Liver (tissue), 9 donors: ENCODE data around the gene HYAL3. TPM values are rescaled to one million over a fixed set of nuclear protein-coding genes. Genes with fewer than 3 reads are reported as not detected.

Experiments used
- DNase-seq: peaks from one replicate; pipeline ENCODE4 v3.0.0-alpha.2; 2017; ENCODE audit warnings: low spot score
- H3K27ac ChIP-seq, 2 donors: one replicate each; pipeline ENCODE4 v1.7.0; 2013; ENCODE audit warnings: inconsistent platforms in 2 of 2, low read length in 2 of 2, control low read depth in 1 of 2, low read depth in 1 of 2, mild to moderate bottlenecking in 1 of 2
- H3K27me3 ChIP-seq, 4 donors: one replicate each; pipeline versions ENCODE4 v1.6.1 to v1.7.0; 2013; ENCODE audit warnings: low read length in 3 of 4, inconsistent platforms in 1 of 4, mild to moderate bottlenecking in 1 of 4, moderate library complexity in 1 of 4; ENCODE audit not compliant: control insufficient read depth in 4 of 4, insufficient read depth in 4 of 4
- H3K36me3 ChIP-seq, 4 donors: one replicate each; pipeline versions ENCODE4 v1.6.1 to v1.7.0; 2013; ENCODE audit warnings: low read length in 3 of 4, mild to moderate bottlenecking in 3 of 4, low read depth in 1 of 4, moderate library complexity in 1 of 4; ENCODE audit not compliant: control insufficient read depth in 4 of 4, insufficient read depth in 3 of 4
- H3K4me1 ChIP-seq, 4 donors: one replicate each; pipeline versions ENCODE4 v1.6.1 to v1.7.0; 2013; ENCODE audit warnings: low read length in 3 of 4, mild to moderate bottlenecking in 3 of 4, moderate library complexity in 1 of 4; ENCODE audit not compliant: control insufficient read depth in 4 of 4, insufficient read depth in 4 of 4
- H3K4me3 ChIP-seq, 3 donors: one replicate each; pipeline versions ENCODE4 v1.6.1 to v1.7.0; 2013; ENCODE audit warnings: low read length in 3 of 3, control low read depth in 1 of 3, low read depth in 1 of 3, mild to moderate bottlenecking in 1 of 3
- H3K9ac ChIP-seq, 2 donors: one replicate each; pipeline ENCODE4 v1.7.0; 2013; ENCODE audit warnings: low read length in 2 of 2, mild to moderate bottlenecking in 2 of 2, moderate library complexity in 2 of 2, control low read depth in 1 of 2, low read depth in 1 of 2
- H3K9me3 ChIP-seq, 4 donors: one replicate each; pipeline versions ENCODE4 v1.6.1 to v1.7.0; 2013; ENCODE audit warnings: low read length in 3 of 4; ENCODE audit not compliant: control insufficient read depth in 4 of 4
- ATF3 ChIP-seq: IDR thresholded peaks from 2 replicates; pipeline ENCODE4 v1.6.1; 2016; ENCODE audit warnings: antibody characterized with exemption
- CTCF ChIP-seq: fragments of 150-350 bp; IDR thresholded peaks from 2 replicates; pipeline ENCODE4 v1.5.1; 2017; ENCODE audit warnings: improper control_type of control experiment, low read depth, low read length; ENCODE audit not compliant: missing input control
- EGR1 ChIP-seq, 2 donors: IDR thresholded peaks; 2 replicates each; pipeline ENCODE4 v1.6.1; 2016 to 2018; ENCODE audit warnings: antibody characterized with exemption in 2 of 2, low read depth in 2 of 2
- FOXA1 ChIP-seq: IDR thresholded peaks from 2 replicates; pipeline ENCODE4 v1.6.1; 2016; ENCODE audit warnings: antibody characterized with exemption
- FOXA2 ChIP-seq: IDR thresholded peaks from 2 replicates; pipeline ENCODE4 v1.6.1; 2016; ENCODE audit warnings: antibody characterized with exemption
- GABPA ChIP-seq, 2 donors: IDR thresholded peaks in 1 of 2; conservative IDR thresholded peaks in 1 of 2; 2 replicates each; pipeline ENCODE4 v1.6.1; 2016; ENCODE audit warnings: antibody characterized with exemption in 2 of 2, mild to moderate bottlenecking in 1 of 2, moderate library complexity in 1 of 2
- HNF4A ChIP-seq, 2 donors: conservative IDR thresholded peaks; 2 replicates each; pipeline ENCODE4 v1.6.1; 2016; ENCODE audit warnings: antibody characterized with exemption in 2 of 2, mild to moderate bottlenecking in 2 of 2
- HNF4G ChIP-seq: IDR thresholded peaks from 2 replicates; pipeline ENCODE4 v1.6.1; 2016; ENCODE audit warnings: antibody characterized with exemption
- JUND ChIP-seq, 2 donors: IDR thresholded peaks; 2 replicates each; pipeline ENCODE4 v1.6.1; 2016; ENCODE audit warnings: antibody characterized with exemption in 2 of 2
- MAX ChIP-seq: IDR thresholded peaks from 2 replicates; pipeline ENCODE4 v1.6.1; 2016; ENCODE audit warnings: antibody characterized with exemption
- NR2F2 ChIP-seq: IDR thresholded peaks from 2 replicates; pipeline ENCODE4 v1.6.1; 2016; ENCODE audit warnings: antibody characterized with exemption
- RAD21 ChIP-seq, 2 donors: IDR thresholded peaks; 2 replicates each; pipeline ENCODE4 v1.6.1; 2016; ENCODE audit warnings: antibody characterized with exemption in 2 of 2, mild to moderate bottlenecking in 2 of 2
- REST ChIP-seq: IDR thresholded peaks from 2 replicates; pipeline ENCODE4 v1.6.1; 2016; ENCODE audit warnings: antibody characterized with exemption, mild to moderate bottlenecking
- RXRA ChIP-seq, 2 donors: IDR thresholded peaks; 2 replicates each; pipeline ENCODE4 v1.6.1; 2017 to 2018; ENCODE audit warnings: antibody characterized with exemption in 2 of 2, mild to moderate bottlenecking in 1 of 2
- SP1 ChIP-seq: IDR thresholded peaks from 2 replicates; pipeline ENCODE4 v1.6.1; 2018; ENCODE audit warnings: antibody characterized with exemption, mild to moderate bottlenecking
- TAF1 ChIP-seq: conservative IDR thresholded peaks from 2 replicates; pipeline ENCODE4 v1.6.1; 2016; ENCODE audit warnings: antibody characterized with exemption, mild to moderate bottlenecking
- YY1 ChIP-seq: IDR thresholded peaks from 2 replicates; pipeline ENCODE4 v1.6.1; 2016; ENCODE audit warnings: antibody characterized with exemption, mild to moderate bottlenecking
- ZBTB33 ChIP-seq: IDR thresholded peaks from 2 replicates; pipeline ENCODE4 v1.6.1; 2016; ENCODE audit warnings: antibody characterized with exemption
- WGBS: extraction: QIAGEN DNeasy Blood & Tissue Kit; methylation state at CpG from one replicate; pipeline ENCODE4 v1.1.7; 2013; 5-methylcytosine and 5-hydroxymethylcytosine counted together
- polyA plus RNA-seq, 2 donors: library from polyadenylated mRNA; stranded (reverse) in 1 of 2; unstranded in 1 of 2; fragments of 200-250 nt in 1 of 2; fragments of >200 nt in 1 of 2; fragmentation: Nextera tagmentation in 1 of 2; extraction: Ambion mirVana in 1 of 2; gene quantifications; one replicate each; pipeline versions ENCODE4 v1.2.1 to v1.2.3, GENCODE V29; 2013 to 2015
- total RNA-seq, 2 donors: library from RNA; depleted of rRNA; stranded (reverse); fragments of >200 nt; gene quantifications; one replicate each; pipeline ENCODE4 v1.2.3, GENCODE V29; 2014
- donor health status: healthy.
- donor health status: healthy.
- donor health status: healthy.
- donor health status: healthy.
- donor health status: healthy.

Gene HYAL3
- total and polyA plus RNA-seq, 4 donors: 1.8 to 6.6 (median 2.0) TPM

- no peak within 1 kb of the TSS for H3K9ac ChIP-seq
- TF ChIP-seq ATF3 (no peak), FOXA2 (no peak)
- WGBS: 62% methylated on average over 21 of the region's 21 CpGs
These were observed 30.3 kb downstream of the HYAL3 start, which contains the start of gene SEMA3B for GRCh38 chr3:50268703-50269451. TSS of gene SEMA3B (plus strand) at chr3:50269147. CDS start at chr3:50269241, 94 bp downstream.

GRCh38 chr3:50268276-50268675 lies 30.9 kb downstream of the HYAL3 start:
- TF ChIP-seq RAD21 (IDR thresholded peaks at IDR 0.05) (no peak), CTCF (no peak), RXRA (IDR thresholded peaks at IDR 0.05) (no peak), JUND (IDR thresholded peaks at IDR 0.05) (no peak), GABPA (IDR thresholded peaks at IDR 0.05 in 1 of 2, conservative IDR thresholded peaks at IDR 0.05 in 1 of 2) (no peak), ATF3 (no peak), HNF4G (no peak), TAF1 (no peak), YY1 (no peak), HNF4A (conservative IDR thresholded peaks at IDR 0.05) (no peak), REST (no peak), ZBTB33 (no peak), FOXA2 (no peak), SP1 (no peak), NR2F2 (no peak), EGR1 (IDR thresholded peaks at IDR 0.05; ENCODE audit: low read depth in 2 of 2) (no peak), FOXA1 (no peak), MAX (no peak)
- H3K4me3 ChIP-seq: no peak overlapping the region
- DNase-seq: no peak

More at GRCh38 chr3:50268703-50269451, 30.3 kb downstream of the HYAL3 start, which contains the start of gene SEMA3B:
- Histone ChIP-seq H3K4me1 (peaks cover 1 to 41% (median 17%) of the 10 kb centered on the region in 4 donors), H3K36me3 (no peaks in the 10 kb centered on the region), H3K4me3 (no peak within 1 kb of the TSS), H3K27me3 (no peaks in the 10 kb centered on the region), H3K9me3 (no peaks in the 10 kb centered on the region), H3K27ac (no peak within 1 kb of the TSS)
- no peak for DNase-seq

More at GRCh38 chr3:50268276-50268675, 30.9 kb downstream of the HYAL3 start:
- Histone ChIP-seq H3K9ac (no peak overlapping the region), H3K27me3 (no peaks in the 10 kb centered on the region), H3K36me3 (no peaks in the 10 kb centered on the region), H3K4me1 (peaks cover 1 to 38% (median 13%) of the 10 kb centered on the region in 4 donors), H3K27ac (no peak overlapping the region), H3K9me3 (no peaks in the 10 kb centered on the region)
- WGBS: 68% methylated on average over 3 of the region's 3 CpGs
